Chondrocyte (in vitro differentiated cells): ENCODE results near the gene PNMA8C. TPM values are rescaled to one million over a fixed set of nuclear protein-coding genes. Genes with fewer than 3 reads are reported as not detected.
"Not testable (repeated sequence)": the region's sequence is repeated elsewhere in the genome, so short reads cannot be mapped to it uniquely, and the experiment has no call there.

ENCODE experiments used
- DNase-seq: peaks from one replicate; pipeline ENCODE4 v3.0.0; 2021; ENCODE audit warnings: mixed read lengths, low spot score
- H3K27ac Mint-ChIP-seq: one replicate; pipeline ENCODE4 v1.8.0; 2021; ENCODE audit warnings: mild to moderate bottlenecking, moderate library complexity, mixed read lengths; ENCODE audit not compliant: unreplicated experiment
- H3K27me3 Mint-ChIP-seq: 2 replicates; pipeline ENCODE4 v1.8.0; 2021; ENCODE audit warnings: low read depth, mixed read lengths
- H3K36me3 Mint-ChIP-seq: 2 replicates; pipeline ENCODE4 v1.8.0; 2021; ENCODE audit warnings: low read depth, mixed read lengths
- H3K4me1 Mint-ChIP-seq: 2 replicates; pipeline ENCODE4 v1.8.0; 2021; ENCODE audit warnings: low read depth, mild to moderate bottlenecking, mixed read lengths
- H3K4me3 Mint-ChIP-seq: one replicate; pipeline ENCODE4 v1.8.0; 2021; ENCODE audit warnings: mild to moderate bottlenecking, moderate library complexity, mixed read lengths; ENCODE audit not compliant: unreplicated experiment
- H3K9me3 Mint-ChIP-seq: 2 replicates; pipeline ENCODE4 v1.8.0; 2021; ENCODE audit warnings: low read depth, mixed read lengths
- CTCF ChIP-seq: fragments of 200-600 bp; sonication (generic); IDR thresholded peaks from 2 replicates; pipeline ENCODE4 v1.5.0; 2021; ENCODE audit warnings: antibody characterized with exemption, mild to moderate bottlenecking, moderate library complexity
- total RNA-seq: library from RNA; stranded (reverse); gene quantifications from 3 replicates; pipeline ENCODE4 v1.2.1, GENCODE V29; 2021

The PNMA8C gene
- total RNA-seq, 1 donor from 2014 or later, result 0.20 TPM

GRCh38 chr19:46420056-46420455 lies 8.7 kb downstream of the PNMA8C start:
- Mint-ChIP-seq H3K27me3 (no peaks in the 10 kb centered on the region), H3K9me3 (no peaks in the 10 kb centered on the region), H3K4me1 (peaks cover 24% of the 10 kb centered on the region), H3K36me3 (no peaks in the 10 kb centered on the region), H3K27ac (no peak overlapping the region), H3K4me3 (no peak overlapping the region)
- no peak for DNase-seq
- no peak for TF ChIP-seq CTCF

DNA sequence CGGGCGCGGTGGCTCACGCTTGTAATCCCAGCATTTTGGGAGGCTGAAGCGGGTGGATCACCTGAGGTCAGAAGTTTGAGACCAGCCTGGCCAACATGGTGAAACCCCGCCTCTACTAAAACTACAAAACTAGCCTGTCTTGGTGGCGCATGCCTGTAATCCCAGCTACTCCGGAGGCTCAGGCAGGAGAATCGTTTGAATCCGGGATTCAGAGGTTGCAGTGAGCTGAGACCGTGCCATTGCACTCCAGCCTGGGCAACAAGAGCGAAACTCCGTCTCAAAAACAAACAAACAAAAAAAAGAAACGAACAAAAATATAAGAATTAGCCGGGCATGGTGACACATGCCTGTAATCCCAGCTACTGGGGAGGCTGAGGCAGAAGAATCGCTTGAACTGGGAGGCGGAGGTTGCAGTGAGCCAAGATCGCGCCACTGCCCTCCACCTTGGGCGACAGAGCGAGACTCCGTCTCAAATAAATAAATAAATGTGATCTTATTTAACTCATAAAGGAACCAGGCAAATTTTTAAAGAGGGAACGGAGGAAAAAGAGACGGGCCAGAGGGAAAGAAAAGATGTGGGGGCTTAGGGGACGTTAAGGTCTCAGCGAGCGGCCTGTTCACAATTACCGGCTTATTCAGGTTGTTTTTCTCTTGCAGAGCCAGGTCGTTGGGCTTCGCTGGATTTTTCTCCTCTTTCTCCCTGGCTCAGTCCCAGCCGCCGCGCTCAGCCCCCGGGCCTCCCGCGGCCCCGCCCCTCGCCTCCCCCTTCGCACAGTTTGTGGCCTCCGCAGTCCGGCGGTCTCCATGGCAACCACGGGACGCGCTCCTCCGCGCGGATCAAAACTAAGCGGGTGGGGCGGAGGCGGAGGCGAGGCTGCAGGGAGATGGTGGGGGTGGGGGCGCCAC lies 12.7 kb downstream of the PNMA8C start:
- not testable (repeated sequence) for H3K36me3 Mint-ChIP-seq, H3K27me3 Mint-ChIP-seq, H3K9me3 Mint-ChIP-seq
- DNase-seq, result peak; percentile 98
- H3K4me1 Mint-ChIP-seq, result peaks cover 52% of the 10 kb centered on the region
- H3K27ac Mint-ChIP-seq, result peak overlapping the region; percentile 91
- peak overlapping the region; percentile 70 for H3K4me3 Mint-ChIP-seq

DNA sequence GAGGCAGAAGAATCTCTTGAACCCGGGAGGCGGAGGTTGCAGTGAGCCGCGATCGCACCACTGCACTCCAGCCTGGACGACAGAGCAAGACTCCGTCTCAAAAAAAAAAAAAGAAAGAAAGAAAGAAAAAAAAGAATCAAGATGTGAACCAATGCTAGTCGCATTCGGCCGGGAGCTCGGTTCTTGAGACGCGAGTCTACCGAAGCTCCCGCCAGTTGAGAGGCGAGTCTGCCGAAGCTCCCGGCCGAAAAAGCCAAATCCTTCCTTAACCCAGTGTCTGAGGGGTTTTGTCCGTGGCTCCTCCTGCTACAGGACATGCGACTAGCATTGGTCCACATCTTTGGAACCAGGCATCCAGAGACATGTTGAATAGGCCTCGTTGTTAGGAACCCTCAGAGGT lies 13.8 kb downstream of the PNMA8C start:
- peaks cover 61% of the 10 kb centered on the region for H3K4me1 Mint-ChIP-seq
- not testable (repeated sequence) for H3K27me3 Mint-ChIP-seq, H3K4me3 Mint-ChIP-seq, H3K9me3 Mint-ChIP-seq, H3K27ac Mint-ChIP-seq, DNase-seq
- H3K36me3 Mint-ChIP-seq, result peaks cover 12% of the 10 kb centered on the region

DNA sequence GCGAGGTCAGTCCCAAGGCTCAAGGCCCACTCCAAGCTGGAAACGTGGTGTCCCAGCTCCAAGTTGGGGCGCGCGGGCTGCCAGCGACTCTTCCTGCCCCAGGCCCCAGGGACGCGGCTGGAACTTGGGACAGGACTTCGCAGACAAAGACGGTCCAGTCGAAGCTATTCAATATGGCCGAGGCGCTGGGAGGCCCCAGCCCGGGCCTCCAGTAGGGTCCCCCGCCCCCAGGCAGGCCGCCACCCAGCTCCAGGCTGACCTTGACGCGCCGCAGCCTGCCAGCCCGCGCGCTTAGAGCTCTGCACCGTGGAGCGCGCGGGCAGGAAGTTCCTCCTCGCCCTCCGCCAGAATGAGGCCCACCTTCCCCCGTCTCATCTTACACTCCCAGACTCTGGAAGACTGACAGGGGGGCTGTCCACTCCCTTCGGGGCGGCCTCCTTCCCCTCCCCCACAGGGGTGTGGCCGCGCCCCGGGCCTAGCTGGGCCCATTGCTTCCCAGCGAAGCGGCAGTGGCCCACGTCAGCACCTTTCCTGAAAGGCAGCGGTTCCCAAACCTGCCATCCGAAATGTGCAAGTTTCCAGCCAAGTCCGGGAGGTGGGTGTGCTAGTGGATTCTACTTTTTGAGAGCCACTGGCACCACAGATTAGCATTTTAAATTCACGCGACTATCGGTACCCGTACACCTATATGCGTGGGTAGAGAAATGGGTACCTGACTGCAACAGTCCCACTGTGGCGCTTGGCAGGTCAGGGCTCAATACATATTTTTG lies 15.3 kb downstream of the PNMA8C start, which contains the start of gene CCDC8:
Gene CCDC8, minus strand, starts transcription at position 303 of the 770 bp plus-strand sequence. CDS start 754 bp downstream, outside the sequence.
- Mint-ChIP-seq H3K9me3 (no peaks in the 10 kb centered on the region), H3K36me3 (peaks cover 12% of the 10 kb centered on the region), H3K27ac (peak within 1 kb of the TSS; percentile 92), H3K27me3 (no peaks in the 10 kb centered on the region), H3K4me3 (peak within 1 kb of the TSS; percentile 96), H3K4me1 (peaks cover 70% of the 10 kb centered on the region)
- no peak for DNase-seq
- no peak for TF ChIP-seq CTCF

- H3K27ac Mint-ChIP-seq, result peak overlapping the region; percentile 88
- peaks cover 77% of the 10 kb centered on the region for H3K4me1 Mint-ChIP-seq
- peaks cover 12% of the 10 kb centered on the region for H3K36me3 Mint-ChIP-seq
- DNase-seq, result no peak
- no peaks in the 10 kb centered on the region for H3K9me3 Mint-ChIP-seq
- no peak for TF ChIP-seq CTCF
- H3K27me3 Mint-ChIP-seq, result no peaks in the 10 kb centered on the region
- peak overlapping the region; percentile 96 for H3K4me3 Mint-ChIP-seq
These were observed 16.0 kb downstream of the PNMA8C start for GRCh38 chr19:46412650-46413261.
